ENCODE measurements around the gene ABCC6.

ABCC6 gene

DNA sequence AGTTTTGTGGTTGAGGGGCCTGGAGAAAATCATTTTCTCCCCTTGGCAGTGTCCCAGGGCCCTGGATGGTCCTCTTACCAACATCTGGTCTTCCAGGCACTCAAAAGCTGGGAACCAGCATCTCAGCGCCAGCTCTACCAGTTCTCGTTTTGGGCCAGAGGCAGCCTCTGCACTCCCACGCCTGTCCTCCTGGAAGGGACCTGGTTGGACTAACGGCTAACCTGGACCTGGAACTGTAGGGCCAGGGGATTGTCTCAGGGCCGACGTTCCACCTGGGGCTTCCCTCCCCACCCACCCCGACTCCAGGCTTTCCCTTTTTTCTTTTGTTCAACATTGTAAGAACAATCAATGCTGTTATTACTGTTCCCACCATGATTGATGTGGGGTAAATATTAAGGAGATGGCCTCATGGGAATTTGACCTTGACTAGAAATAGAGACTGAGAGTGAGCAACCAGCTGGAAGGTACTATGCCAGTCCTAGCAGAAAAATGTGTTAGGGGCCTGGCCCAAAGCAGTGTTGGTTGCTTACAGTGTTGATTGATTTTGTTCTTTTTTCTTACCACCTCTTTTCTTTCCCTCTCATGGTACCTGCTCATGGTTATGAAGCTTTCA, 81.4 kb downstream of the ABCC6 start:
- no peak for DNase-seq (ENCODE audit: low read depth)

DNA sequence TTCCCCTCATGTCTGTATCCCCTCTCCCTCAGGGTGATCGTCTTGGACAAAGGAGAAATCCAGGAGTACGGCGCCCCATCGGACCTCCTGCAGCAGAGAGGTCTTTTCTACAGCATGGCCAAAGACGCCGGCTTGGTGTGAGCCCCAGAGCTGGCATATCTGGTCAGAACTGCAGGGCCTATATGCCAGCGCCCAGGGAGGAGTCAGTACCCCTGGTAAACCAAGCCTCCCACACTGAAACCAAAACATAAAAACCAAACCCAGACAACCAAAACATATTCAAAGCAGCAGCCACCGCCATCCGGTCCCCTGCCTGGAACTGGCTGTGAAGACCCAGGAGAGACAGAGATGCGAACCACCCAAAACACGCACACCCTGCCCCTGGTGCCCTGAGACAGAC, 82.2 kb downstream of the ABCC6 start:
- no peak for DNase-seq (ENCODE audit: low read depth)

DNA sequence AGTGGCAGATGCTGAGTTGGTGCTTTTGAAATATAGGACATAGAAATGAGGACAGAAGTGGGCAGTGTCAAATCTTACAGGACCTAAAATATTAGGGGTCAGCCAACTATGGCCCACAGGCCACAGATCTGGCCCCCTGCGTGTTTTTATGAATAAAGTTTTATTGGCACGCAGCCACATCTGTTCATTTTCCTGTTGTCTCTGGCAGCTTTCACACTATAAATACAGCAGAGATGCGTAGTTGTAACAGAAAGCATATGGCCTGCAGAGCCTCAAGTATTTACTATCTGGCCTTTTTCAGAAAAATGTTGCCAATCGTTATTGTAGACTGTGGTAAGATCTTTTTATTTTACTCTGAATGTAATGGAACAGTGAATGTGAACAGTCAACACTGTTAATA, 82.8 kb downstream of the ABCC6 start:
- DNase-seq (ENCODE audit: low read depth): no peak

DNA sequence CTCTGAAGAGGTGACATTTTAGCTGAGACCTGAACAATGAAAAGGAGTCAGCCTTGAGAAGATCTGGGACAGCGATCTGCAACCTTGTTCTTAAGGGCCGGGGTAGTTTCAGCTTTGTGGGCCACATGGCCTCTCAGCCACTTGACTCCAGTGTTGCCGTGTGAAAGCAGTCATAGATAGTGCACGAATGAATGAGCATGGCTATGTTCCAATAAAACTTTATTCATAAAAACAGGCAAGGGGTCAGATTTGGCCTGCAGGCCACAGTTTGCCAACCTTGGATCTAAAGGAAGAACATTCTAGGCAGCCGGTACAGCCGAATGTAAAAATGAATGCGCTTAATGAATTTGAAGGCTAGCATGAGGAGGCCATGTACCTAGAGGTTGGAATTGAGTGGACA, 83.5 kb downstream of the ABCC6 start:
- DNase-seq (ENCODE audit: low read depth): no peak

DNA sequence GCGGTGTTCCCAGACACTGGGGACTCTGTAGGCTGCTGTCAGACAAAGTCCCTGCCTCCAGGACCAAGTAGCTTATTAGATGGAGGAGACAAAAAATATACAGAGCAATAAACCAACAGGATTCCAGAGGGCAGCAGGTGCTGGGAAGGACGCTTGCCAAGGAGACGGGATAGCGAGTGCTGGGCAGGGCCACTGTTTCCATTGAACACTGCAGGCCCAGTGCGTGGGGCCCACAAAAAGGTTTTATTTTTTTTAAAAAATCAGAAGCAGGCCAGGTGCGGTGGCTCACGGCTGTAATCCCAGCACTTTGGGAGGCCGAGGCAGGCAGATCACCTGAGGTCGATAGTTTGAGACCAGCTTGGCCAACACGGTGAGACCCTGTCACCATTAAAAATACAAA, 84.2 kb downstream of the ABCC6 start:
- no peak for DNase-seq (ENCODE audit: low read depth)

- no peak for DNase-seq (ENCODE audit: low read depth)
These were observed 85.2 kb downstream of the ABCC6 start for GRCh38 chr16:16138034-16138635.

- DNase-seq (ENCODE audit: low read depth): no peak
These were observed 86.2 kb downstream of the ABCC6 start for GRCh38 chr16:16137110-16137509.

DNA sequence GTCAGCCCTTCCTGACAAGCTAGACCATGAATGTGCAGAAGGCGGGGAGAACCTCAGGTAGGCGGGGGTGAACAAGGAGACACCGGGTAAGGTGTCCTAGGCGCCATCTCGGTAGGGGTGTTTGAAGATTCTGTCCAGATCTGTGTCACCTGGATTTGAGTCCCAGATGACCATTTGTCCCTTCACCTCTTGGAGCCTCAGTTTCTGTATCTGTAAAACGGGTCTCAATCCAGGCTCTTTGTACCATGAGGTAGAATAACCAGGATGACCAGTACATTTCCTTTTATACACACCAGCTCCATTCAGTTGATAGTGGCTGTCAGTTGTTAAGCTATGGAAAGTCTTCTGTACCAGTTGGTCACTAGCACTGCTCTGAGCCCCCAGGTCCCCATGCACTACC, 86.7 kb downstream of the ABCC6 start:
- DNase-seq (ENCODE audit: low read depth): no peak

GRCh38 chr16:16133943-16134604, 89.2 kb downstream of the ABCC6 start:
- DNase-seq (ENCODE audit: low read depth): no peak

DNA sequence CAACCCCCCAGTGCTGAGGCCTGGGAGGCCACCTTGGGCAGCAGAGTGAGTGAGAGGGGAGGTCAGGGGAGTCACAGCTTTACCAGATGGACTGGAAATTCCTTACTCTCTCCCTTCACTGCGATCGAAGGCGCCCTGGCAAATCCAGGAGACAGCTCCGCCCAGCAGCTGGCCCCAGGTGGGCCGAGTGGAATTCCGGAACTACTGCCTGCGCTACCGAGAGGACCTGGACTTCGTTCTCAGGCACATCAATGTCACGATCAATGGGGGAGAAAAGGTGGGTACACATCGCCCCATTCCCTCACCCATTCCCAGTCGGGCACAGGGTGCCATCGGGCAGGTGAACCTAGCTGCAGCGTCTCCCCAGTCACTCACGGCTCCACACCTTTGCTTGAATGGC, 91.6 kb downstream of the ABCC6 start:
- DNase-seq (ENCODE audit: low read depth): no peak

DNA sequence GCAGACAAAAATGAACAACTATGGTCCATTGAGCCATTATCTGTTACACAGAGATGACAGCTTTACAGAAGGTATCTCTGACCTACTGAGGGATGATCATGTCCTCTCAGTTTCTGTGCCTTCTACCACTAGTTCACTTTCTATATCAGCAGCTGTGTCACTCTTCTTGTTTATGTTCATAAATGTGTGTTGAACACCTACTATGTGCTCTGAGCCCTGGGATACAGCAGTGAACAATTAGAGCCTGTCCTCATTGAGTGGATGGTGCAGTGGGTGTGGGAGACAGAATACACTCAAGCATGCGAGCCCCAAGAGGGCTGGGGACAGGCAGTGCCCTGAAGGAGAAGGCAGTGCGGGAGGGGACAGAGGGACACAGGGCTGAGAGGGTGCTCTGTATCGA, 92.1 kb downstream of the ABCC6 start:
- no peak for DNase-seq (ENCODE audit: low read depth)

- peak; percentile 53 for DNase-seq (ENCODE audit: low read depth)
These were observed 95.7 kb downstream of the ABCC6 start for GRCh38 chr16:16127469-16128116.

GRCh38 chr16:16126896-16127295, 96.4 kb downstream of the ABCC6 start:
- no peak for DNase-seq (ENCODE audit: low read depth)

DNA sequence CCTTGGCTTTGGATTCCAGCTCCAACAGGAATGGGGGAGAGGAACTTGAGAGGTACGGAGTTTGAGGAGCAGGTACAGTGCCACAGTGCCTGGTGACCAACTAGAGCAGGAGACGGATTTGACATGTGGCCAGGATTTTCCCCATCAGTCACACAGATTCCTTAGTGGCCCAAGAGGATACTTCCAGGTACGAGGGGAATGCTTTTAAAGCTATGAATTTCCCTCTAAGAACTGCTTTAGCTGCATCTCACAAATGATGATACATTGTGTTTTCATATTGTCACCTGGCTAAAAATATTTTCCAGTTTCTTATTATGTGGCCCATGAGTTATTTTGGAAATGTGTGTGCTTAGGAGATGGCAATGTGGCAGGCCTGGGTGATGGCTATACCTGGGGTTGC, 98.3 kb downstream of the ABCC6 start:
- DNase-seq (ENCODE audit: low read depth): no peak

DNA sequence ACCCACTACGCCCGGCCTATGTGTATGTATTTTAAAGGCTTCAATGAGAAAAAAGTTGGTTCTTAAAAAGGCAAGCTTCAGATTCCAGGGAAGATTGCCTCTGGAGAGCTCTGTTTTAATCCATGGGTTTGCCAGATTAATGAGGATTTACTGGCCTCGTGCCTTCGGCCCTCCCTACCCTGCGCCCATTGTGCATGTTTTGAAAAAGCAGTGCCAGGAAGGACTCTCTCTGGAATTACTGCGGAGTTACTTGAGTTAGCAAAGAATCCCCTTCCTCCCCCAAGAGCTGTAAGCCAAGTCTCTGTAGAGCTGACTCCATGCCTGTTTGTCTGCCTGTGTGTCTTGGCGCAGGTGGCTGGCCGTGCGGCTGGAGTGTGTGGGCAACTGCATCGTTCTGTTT, 98.9 kb downstream of the ABCC6 start:
- no peak for DNase-seq (ENCODE audit: low read depth)

- DNase-seq (ENCODE audit: low read depth): no peak
These were observed 101.0 kb downstream of the ABCC6 start for GRCh38 chr16:16122264-16122663.

DNA sequence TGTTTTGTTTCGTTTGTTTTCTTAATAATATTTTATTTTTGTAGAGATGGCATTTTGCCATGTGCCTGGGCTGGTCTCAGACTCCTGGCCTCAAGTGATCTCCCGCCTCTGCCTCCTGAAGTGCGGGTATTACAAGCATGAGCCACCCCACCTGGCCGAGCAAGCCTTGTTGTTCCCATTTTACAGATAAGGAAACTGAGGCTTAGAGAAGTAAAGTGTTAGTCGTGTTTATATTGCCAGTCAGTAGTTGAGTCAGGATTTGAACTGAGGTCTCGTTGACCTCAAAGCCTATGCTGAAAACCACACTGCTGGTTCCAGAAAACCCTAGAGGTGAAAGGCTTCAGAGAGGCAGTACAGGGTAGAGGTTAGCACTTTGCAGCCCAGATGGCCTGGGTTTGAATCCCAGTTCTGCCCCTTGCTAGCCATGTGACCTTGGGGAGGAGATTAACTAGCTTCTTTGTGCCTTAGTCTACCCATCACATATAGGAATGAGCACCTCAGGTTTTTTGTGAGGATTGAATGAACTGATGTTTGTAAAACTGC, 102.0 kb downstream of the ABCC6 start:
- DNase-seq (ENCODE audit: low read depth): no peak

DNA sequence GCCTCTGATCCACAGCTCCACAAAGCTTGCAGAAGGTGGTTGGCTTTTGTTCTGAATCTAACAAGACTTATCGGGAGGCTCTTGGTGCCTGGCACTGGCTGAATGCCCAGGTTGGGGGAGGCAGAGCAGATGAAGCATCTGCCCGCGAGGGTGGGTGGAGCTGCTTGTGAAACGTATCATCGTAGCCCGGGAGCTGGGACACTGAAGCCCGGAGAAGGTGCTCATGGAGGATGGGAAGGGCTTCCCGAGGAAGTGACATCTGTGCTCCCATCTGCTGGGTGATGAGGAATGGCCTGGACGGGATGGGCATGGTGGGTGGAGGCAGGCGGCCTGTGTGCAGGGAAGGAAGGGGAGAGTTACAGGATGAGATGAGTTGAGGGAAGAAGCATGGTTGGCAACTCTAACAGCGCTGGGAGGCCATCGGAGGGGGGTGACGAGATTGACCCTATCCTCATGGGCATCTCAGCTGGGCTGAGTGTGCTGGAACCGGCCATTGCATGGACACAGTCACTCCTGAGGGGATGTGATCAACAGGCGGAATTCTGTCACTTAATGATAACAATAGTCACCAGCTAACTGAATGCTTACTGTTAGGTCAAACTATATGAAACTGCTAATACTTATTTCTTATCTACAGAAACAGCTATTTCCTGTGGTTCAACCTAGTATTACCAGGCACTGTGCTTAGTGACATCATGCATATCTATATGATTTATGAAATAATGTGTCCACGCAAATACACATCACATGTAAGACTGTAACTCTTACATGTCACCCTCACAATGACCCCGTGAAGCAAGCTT, 102.7 kb downstream of the ABCC6 start:
- no peak for DNase-seq (ENCODE audit: low read depth)

DNA sequence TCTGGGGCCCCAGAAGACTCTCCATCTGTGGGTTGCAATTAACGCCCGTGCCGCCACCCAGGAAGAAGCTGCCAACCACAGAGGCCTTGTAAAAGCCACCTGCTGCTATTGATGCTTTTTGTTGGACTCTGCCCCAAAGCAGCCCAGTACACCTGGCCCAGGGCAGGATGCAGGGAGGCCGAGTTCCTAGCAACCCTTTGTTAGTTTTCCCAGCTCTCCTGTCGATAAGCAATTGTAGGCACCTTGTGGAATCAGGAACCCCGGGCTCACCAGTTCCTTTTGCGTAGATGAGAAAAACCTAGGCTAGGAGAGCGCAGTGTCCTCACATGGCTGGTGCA, 103.3 kb downstream of the ABCC6 start:
- DNase-seq (ENCODE audit: low read depth): no peak

- no peak for DNase-seq (ENCODE audit: low read depth)
These were observed 105.0 kb downstream of the ABCC6 start for GRCh38 chr16:16118337-16118736.

GRCh38 chr16:16116841-16117240, 106.5 kb downstream of the ABCC6 start:
- DNase-seq (ENCODE audit: low read depth): no peak

DNA sequence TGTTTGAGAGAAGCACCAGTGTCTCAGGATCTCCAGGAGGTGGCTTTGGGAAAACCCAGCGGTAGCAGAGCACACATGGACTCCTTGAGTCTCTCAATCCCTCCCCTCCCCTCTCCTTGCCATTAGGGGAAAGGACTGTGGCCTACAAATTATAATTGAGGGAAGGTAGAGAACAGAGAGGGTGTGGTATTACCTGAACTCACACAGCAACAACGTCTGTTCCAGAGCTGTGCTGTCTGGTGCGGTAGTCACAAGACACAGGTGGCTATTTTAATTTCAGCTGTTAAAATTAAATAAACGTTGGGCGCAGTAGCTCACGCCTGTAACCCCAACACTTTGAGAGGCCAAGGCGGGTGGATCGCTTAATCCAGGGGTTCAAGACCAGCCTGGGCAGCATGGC, 110.2 kb downstream of the ABCC6 start:
- no peak for DNase-seq (ENCODE audit: low read depth)
